ENCODE results near the gene HELZ2.
A peak's percentile ranks its signal among the peaks of the same experiment; 100 is the strongest.

The HELZ2 gene

DNA sequence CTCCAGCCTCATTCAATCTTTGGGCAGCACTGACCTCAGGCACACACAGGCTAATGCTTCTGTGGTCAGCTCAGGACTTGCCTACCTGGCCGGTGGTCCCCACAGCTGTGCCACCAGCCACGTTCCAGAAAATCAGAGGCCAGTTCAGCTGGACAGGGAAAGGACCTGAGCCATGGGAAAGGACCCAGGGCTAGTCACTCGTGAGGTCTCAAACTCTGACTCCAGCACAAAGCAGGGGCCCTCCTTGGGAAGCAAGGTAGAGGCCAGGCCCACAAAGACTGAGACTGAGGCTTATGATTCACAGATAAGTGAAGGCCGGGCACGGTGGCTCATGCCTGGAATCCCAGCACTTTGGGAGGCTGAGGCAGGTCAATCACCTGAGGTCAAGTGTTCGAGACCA, 22.4 kb upstream of the HELZ2 start:
- DNase-seq, result no peak

DNA sequence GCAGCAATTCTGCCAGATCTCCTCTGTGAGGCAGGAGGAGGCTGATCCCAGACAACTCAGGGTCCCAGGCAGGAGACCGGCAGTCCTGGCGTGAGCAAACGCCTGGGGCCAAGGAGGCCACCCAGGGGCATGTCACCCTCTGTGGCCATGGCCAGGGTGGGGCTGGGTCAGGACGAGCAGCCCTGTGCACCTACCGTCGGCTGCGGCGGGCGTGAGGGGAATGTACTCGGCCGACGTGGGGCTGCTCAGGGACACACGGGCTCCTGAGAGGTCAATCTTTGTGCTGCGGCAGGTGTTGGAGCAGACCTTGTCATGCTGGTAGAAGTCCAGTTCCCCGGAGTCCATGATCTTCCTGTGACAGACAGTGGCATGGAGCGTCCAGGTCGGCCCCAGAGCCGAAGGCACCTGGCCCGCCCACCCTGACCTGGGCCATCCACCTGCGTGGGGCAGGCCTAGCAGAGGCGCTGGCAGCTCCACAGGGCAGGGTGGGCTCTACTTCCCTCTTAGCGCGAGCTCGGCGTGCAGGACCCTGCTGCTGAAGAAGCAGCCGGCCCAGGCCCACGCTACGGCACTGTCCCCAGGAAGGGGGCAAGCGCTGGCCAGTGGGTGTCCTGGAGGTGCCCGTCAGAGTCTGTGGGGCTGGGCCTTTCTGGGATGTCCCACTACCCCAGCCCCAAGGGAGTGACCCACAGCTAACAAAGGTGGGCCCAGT, 21.5 kb upstream of the HELZ2 start:
- no peak for DNase-seq

DNA sequence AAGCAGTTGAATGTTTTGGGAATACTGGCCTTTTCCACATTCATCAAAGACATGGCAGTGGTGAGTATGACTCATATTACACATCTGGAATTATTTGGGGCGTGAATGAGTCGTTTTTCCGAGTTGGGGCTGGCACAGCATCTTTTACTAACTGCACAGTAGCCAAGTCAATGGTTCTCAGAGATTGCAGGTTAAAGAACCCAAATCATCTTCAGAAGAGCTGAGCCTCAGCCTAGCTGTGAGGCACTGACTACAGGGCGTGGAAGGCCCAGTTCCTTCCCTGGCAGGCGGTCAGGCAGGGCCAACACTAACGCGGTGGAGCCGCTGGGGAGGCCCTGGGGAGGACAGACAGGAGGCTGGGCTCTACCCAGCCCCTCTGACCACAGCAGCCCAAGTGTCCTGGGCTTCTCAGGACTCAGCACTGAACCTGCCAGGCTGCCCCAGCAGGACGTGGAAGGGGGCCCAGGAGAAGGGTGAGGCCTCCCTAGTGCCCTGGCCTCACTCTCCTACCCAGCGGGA, 20.1 kb upstream of the HELZ2 start:
- DNase-seq, result no peak

DNA sequence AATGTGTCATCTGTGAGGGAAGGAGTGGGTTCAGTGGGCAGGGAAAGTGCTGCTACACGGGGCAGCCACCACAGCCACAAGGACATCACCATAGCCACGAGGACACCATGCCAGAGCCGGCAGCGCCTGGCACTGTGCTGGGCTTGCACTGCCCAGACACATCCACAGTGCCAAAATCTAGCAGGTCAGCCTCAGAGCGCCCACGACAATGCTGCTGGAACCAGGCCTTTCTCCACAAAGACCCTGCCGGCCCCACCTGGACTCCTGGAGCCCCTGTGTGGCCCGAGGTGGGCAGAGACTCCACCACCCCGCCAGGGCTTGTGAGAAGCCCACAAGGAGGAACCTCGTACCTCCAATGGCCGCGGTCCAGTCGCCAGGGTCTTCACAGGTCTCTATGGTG, 18.6 kb upstream of the HELZ2 start:
- no peak for DNase-seq

DNA sequence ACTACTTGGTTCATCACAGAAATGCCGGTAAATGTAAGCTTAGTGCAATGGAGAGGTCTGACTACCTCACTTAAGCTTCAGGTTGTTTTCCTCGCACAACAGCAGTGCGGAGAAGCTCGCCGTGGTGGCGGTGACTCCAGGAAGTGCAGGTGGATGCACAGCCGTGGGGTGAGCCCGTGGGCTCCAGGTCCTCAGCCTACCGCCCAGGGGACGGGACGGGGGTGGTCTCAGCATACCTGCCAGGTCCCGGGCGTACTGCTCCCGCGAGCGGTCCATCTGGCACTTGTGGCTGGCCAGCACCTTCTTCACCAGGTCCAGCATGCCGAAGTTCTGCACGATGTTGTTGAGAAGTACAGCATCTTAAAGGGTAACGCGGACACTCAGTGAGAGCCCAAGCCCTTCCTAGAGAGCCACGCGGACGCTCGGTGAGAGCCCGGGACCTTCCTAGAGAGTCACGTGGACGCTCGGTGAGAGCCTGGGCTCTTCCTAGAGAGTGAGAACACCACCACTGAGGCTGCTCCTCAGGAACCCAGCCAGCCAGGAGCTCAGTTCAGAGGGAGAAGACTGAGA, 17.8 kb upstream of the HELZ2 start:
- no peak for DNase-seq

DNA sequence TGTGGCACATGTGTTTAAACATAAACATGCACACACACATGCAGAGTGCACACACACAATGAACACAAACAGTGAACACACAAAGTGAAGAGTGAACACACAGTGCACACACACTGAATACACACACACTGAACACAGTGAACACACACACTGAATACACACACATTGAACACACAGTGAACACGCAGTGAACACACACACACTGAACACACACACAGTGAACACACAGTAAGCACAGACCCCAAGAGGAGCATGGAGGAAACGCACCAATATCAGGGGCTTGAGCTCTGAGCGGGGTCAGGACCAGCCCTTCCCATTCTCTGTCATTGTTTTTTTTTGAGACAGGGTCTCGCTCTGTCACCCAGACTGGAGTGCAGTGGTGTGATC, 17.1 kb upstream of the HELZ2 start:
- DNase-seq, result no peak

DNA sequence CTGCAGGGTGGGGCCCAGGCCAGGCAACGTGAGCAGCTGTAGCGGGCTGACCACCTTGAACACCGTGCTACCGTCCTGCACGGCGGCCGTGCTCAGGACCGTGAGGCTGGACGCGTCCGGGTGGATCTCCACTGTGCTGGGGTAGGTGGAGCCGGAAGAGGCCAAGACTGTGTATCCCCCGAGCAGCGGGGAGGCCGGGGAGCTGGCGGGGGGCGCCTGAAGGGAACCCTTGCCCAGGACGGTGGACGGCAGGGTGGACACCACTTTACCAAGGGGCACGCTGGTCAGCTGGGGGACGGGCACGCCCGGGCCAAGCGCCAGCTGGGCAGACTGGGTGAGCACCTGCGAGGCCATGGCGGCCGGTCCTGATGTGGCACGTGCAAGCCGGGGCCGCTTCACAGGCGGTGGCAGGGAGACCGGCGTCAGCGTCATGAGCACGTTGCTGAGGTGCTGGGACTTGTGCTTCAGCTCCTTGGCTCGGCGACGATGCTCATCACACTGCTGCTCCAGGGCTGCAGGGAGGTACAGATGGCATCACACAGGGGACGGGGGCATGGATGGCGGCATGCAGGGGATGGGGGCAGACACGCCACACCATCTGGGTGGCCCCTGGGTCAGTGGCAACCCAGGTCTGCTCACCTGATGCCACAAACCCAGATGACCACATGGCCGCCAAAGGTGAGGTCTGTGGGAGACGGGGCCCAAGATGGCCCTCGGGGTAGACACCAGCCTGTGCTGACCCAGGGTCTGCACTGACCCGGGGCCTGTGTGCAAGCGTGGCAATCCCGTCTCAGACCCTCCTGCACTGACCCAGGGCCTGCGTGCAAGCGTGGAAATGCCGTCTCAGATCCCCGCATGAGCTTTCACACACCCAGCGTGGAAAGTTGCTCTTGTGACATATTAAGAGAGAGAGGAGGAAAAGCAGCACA, 16.4 kb upstream of the HELZ2 start:
- no peak for DNase-seq

DNA sequence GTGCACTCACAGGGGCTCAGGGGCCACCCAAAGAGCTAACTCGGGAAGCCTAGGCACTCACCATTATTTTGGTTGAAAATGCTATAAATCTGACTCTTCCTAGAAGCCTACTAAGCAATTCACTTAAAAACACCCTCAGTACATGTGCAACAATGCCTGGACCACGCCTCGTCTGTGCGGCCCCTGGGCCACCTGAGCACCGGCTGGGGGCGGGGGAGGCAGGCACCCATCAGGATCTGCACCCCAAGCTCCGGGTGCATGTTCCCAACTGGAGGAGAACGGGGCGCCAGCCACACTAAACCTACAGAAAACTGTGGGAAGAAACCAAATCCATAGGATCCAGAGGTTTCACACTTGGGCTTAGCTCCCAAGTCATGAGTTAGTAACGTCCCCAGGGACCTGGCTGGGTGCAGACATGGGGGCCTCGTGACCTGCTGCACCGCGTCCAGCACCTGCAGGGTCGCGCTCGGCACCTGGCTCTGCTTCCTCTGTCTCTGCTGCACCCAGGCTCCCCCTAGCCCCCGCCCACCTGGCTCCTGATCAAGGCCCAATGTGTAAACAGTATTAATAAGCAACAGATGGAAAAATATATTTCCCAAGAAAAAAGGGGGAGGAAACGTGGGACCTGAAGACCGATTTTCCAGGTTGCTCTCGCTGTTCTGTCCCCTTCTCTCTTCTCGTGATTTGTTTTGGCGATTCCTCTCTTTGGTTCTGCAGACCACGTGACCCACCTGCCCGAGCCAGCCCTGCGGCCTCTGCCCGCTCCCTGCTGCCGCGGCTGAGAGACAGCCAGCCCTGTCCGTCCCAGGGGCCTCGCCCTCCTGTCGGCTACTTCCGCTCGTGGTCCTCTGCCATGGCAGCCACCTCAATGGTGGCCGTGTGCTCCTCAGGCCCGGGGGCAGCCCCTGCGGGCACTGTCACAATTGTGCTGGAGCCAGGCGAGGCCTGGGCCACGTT, 15.5 kb upstream of the HELZ2 start:
- DNase-seq, result no peak

DNA sequence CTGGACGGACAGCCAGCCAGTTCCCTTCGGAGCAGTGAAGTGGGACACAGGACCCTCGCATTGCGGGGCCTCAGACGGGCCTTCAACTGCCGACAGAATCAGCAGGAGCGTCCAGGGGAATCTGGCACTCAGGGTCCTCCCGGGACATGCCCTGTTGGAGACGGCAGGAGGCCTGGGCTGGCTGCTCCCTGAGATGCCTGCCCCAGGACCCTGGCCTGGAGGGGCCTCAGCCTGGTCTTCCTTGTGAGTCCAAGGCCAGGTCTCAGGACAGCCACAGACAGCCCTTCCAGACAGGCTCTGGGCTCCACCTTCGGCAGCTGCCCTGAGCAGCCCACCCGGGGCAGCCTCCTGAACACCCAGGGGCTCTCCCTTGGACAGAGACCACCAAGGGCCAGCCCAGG, 14.6 kb upstream of the HELZ2 start:
- DNase-seq, result no peak

DNA sequence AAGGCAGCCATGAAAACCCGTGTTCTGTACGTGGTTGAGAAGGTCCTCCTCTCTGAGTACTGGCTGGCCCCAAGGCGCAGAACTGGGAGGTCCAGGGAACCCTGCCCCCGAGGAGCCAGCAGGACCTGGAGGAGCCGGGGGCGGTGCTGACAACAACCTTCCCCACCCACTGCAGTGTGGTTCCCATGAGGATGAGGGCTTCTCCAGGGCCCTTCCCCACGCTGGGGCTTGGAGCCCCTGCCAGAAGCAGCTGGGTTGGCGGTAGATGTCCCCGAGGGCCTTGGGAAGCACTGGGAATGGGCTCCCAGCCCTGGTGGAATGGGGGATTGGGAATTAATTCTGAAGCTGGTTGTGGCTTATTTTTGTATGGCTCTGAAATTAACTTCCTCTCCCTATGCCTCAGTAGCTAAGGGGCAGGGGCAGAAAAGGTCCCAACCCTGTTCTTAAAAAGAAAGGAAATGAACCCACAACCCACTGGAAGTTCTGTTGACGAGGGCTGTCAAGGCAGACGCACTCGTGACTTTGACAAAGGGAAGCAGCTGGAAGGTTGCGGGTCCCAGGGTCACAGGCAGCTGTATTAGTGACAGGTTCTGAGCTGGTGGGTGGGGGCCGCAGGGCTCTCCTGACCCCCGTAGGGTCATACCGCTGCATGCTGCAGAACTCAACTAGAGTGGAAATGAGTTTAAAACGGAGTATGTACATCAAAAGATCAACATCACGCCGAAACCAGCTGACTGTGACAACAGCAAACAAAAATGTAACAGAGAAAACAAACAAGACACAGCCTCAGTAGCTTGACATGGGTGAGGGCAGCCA, 13.9 kb upstream of the HELZ2 start:
- DNase-seq, result no peak

DNA sequence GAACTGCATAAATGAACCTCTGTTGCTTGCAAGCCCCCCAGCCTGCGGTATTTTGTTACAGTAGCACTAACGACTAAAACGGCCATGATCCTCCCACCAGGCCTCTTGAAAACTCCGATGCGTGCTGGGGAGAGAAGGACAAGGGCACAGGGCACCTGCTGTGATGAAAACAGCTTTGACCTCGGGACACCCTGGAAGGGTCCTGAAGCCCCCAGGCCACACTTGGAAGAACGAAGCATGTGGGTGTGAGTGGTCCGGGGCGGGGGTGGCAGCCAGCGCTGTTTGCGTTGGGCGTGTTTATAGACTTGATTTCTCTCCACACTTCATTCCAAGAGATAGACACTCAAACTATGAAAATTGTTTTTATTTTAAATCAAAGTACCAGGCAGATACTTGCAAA, 13.2 kb upstream of the HELZ2 start:
- no peak for DNase-seq

DNA sequence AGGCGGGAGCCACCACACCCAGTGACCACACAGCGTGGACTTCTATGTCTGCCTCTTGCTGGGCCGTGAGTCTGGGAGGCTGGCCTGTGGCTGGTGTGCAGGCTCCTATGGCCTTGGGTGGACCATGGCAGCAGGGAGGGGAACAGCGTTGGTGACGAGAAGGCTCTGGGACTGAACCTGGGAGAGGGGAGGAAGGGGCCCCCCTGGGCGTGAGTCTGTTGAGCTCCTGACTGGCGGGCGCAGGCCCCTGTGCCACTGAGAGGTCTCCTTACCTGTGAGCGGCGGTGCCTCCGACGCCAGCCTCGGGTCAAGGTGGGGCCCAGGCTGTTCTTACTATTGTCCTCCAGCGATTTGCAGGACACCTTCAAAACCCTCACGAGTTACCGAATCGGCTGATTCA, 12.8 kb upstream of the HELZ2 start:
- DNase-seq, result no peak

DNA sequence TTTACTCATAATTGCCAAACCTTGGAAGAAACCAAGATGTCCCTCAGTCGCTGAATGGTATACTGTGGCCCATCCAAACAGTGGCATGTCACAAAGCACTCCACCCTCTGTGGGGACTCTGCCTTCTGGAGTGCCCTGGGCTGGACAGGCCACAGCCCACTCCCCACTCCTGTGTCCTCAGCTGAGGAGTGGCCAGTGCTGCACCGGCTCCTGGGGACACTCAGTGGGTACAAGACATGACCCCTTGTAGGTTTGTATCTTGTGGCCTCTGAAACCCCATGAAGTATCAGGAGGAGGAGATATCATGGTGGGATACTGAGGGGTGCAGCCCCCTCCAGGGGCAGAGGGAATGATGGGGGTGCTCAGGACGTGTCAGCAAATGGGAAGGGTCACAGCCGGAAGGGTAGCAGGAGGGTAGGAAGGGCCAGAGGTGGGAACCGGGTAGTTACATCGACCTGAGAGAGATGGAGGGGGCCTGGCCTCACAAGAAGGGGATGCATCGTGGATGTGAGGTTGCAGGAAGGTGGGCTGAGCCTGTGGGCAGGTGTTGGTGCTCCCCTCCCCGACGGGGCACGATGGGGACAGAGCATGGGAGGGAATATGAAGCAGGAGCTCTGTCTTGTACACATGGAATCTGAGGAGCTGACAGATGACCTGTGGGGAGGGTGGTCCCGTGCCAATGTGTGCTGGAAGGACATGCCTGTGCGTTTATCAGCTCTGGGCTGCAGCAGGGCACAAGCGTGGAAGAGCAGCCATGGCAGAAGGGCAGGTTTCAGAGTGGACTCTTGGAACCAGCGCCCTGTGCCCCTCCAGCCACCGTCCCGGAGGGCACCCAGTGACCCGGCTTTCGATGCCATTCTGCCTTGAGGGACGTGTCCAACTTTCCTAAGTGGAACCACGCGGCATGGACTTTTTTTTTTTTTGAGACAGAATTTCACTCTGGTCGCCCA, 11.9 kb upstream of the HELZ2 start:
- no peak for DNase-seq

DNA sequence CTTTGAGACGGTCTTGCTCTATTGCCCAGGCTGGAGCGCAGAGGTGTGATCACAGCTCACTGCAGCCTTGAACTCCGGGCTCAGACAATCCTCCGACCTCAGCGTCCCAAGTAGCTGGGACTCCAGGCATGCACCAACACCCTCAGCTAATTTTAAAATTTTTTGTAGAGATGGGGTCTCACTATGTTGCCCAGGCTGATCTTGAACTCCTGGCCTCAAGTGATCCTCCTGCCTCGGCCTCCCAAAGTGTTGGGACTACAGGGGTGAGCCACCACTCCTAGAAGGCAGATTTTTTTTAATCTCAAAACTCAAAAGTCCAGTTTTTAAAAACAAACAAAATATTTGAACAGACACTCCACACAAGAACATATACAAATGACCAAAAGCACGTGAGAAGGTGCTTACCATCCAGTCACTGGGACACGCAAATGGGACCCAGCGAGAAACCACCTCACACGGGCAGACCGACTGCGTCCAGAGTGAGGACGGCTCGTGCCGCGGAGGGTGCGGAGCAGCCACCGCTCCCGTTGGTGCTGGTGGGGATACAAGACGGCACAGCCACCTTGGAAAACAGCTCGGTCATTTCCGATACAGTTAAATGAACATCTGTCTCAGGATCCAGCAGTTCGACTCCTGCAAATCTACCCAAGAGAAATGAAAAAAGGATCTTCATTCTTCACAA, 8.5 kb upstream of the HELZ2 start:
- peak; percentile 61 for DNase-seq

DNA sequence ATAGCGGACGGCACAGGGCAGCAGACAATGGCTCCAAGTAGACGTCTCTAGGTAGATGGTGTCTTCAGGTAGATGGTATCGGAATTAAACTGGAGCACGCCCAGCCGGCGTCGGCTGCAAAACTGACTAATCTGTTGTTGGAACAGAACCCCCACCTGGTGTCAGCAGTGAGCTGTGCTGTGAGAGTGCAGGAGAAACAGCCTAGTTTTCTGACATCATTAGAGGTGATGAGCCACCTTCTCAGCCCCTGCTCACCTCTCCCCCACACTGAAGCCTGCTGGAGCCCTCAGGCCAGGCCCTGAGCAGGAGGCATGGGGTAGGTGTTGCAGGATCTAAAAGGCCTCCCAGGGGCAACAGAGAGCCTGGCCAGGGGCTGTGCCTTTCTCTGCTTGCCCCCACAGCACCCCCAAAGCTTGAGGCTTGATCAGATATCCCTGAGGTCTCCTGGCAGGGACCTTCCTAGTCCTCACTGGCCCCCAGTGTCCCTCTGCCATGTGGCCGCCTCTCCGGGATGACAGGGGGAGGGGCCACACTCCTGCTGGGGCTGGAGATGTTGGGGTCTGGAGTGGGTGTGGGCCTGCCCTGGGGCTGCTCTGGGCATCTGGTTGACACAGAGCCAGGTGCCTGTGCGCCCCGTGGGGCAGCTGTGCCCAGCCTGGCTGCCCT, 6.9 kb upstream of the HELZ2 start:
- DNase-seq, result peak; percentile 88

DNA sequence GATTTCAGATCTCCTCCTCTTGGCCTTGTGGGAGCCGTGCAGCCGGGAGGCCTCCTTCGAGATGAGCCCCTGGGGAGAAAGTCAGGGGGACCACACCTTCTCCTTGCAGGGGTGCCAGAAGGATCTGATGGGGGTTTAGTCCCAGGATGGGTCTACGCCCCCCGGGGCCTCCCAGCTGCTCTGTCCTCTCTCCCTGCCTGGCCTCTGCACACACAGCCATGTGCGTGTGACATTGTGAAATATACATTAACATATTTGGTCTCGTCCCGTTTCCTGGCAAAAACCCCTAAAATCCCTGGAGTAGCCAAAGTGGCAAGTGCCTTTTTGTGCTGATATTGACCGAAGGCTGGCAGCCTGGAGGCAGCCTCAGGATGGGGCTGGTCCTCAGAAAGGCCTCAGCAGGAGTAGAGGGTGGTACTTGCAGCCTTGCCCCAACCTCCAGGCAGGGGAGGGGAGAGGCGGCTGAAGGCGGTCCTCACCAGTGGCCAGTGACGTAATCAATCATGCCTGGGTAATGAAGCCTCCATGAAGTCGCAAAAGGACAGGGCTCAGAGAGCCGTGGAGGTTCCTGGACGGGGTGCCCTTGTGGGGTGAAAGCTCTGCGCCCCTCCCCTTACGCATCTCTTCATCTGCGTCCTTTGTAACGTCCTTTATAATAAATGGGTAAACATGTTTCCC, 5.1 kb upstream of the HELZ2 start:
- DNase-seq, result no peak

DNA sequence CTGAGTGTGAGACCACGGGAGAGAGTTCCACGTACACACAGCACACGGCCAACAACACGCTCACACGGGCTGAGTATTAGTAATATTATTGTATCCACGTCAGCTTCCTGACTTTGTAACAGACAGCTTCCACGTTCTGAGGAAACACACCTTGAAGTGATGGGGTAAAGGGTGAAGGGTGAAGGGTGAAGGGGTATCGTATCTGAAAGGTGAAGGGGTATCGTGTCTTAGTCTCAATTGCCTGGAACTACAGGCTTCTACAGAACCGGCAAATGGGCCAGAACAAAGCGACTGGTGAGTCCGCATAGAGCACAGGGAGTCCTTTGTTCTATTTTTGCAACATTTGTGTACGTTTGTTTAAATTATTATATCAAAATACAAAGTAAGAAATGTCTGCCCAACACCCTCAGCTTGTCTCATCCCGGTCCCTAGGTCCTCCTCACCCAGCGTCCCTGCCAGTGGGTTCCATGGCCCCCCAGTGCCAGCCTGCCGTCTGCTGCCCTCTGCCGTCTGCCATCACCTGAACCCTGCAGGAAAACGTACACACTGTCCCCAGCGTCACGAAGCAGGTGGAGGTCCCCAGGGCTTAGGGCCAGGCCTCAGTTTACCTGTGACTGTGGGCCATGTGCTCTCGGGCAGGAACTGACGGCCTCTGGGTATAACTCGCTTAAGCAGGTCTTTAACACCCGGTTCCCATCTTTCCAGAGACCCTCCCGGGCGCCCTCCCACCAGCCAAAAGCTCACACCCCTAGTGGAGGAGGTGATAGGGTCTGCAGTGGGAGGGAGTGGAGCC, 4.4 kb upstream of the HELZ2 start:
- no peak for DNase-seq

Measured in activated effector memory CD4-positive, alpha-beta T cell treated with anti-CD3 and anti-CD28 coated beads, Interleukin-2, amount 50 U/mL, for 16 hours (primary cell).